Measurements from ENCODE around the gene IER3.
"Not testable (repeated sequence)": the region's sequence is repeated elsewhere in the genome, so short reads cannot be mapped to it uniquely, and the experiment has no call there.

IER3 gene

GRCh38 chr6:30722280-30723112, 21.9 kb downstream of the IER3 start:
- DNase-seq: peak; percentile 86

GRCh38 chr6:30722025-30722279, 22.4 kb downstream of the IER3 start:
- DNase-seq: peak; percentile 49

GRCh38 chr6:30721198-30722024, 22.9 kb downstream of the IER3 start:
- DNase-seq: peak; percentile 97

GRCh38 chr6:30720738-30721197, 23.6 kb downstream of the IER3 start:
- peak; percentile 75 for DNase-seq

- DNase-seq: peak; percentile 97
Measured at GRCh38 chr6:30719791-30720737, 24.3 kb downstream of the IER3 start, which contains the start of gene TUBB. TUBB (plus strand) TSS chr6:30720352; CDS start chr6:30720507, 155 bp downstream.

- no peak for DNase-seq
Measured at GRCh38 chr6:30719356-30719755, 25.0 kb downstream of the IER3 start.

- not testable (repeated sequence) for DNase-seq
Measured at GRCh38 chr6:30717845-30718720, 26.3 kb downstream of the IER3 start.

GRCh38 chr6:30717129-30717844, 27.1 kb downstream of the IER3 start, which contains the start of gene MDC1:
MDC1 (minus strand) TSS chr6:30717281; CDS start chr6:30715175, 2,106 bp downstream.
- peak; percentile 100 for DNase-seq

- no peak for DNase-seq
Measured at GRCh38 chr6:30716879-30717128, 27.5 kb downstream of the IER3 start.

- DNase-seq: no peak
Measured at GRCh38 chr6:30714263-30714662, 30.1 kb downstream of the IER3 start.

GRCh38 chr6:30712441-30712945, 31.9 kb downstream of the IER3 start:
- DNase-seq: no peak

- DNase-seq: no peak
Measured at GRCh38 chr6:30711758-30712380, 32.5 kb downstream of the IER3 start.

- no peak for DNase-seq
Measured at GRCh38 chr6:30709101-30709868, 35.1 kb downstream of the IER3 start.

- no peak for DNase-seq
Measured at GRCh38 chr6:30707281-30707850, 37.0 kb downstream of the IER3 start.

GRCh38 chr6:30705620-30706019, 38.7 kb downstream of the IER3 start:
- DNase-seq: no peak

- DNase-seq: no peak
Measured at GRCh38 chr6:30703821-30704220, 40.5 kb downstream of the IER3 start.

- no peak for DNase-seq
Measured at GRCh38 chr6:30703011-30703410, 41.3 kb downstream of the IER3 start.

- DNase-seq: no peak
Measured at GRCh38 chr6:30700340-30700739, 44.0 kb downstream of the IER3 start.

- DNase-seq: no peak
Measured at GRCh38 chr6:30696432-30696831, 47.9 kb downstream of the IER3 start.

Data from stimulated activated CD4-positive, alpha-beta T cell treated with anti-CD3 and anti-CD28 coated beads, Interleukin-15, amount 100 ng/mL, for 24 hours (primary cell).